Tibial nerve (tissue), 4 donors: ENCODE data around the gene EEPD1. TPM values are rescaled to one million over a fixed set of nuclear protein-coding genes. Genes with fewer than 3 reads are reported as not detected.

Experiments used
- DNase-seq, 2 donors: peaks; one replicate each; pipeline ENCODE4 v3.0.0-alpha.2; 2019; ENCODE audit warnings: low spot score in 2 of 2
- H3K27ac ChIP-seq, 4 donors: fragments of 200-600 bp; sonication (generic) in 3 of 4; one replicate each; pipeline ENCODE4 v1.5.1; 2017 to 2019; ENCODE audit warnings: mild to moderate bottlenecking in 1 of 4
- H3K27me3 ChIP-seq, 2 donors: fragments of 200-600 bp; sonication (generic) in 1 of 2; one replicate each; pipeline versions ENCODE4 v1.5.1 to v1.6.0; 2017 to 2019
- H3K36me3 ChIP-seq, 3 donors: fragments of 200-600 bp; sonication (generic); one replicate each; pipeline ENCODE4 v1.5.1; 2018 to 2019
- H3K4me1 ChIP-seq, 4 donors: fragments of 200-600 bp; sonication (generic) in 3 of 4; one replicate each; pipeline ENCODE4 v1.5.1; 2017 to 2019
- H3K4me3 ChIP-seq, 4 donors: fragments of 200-600 bp; sonication (generic) in 3 of 4; one replicate each; pipeline ENCODE4 v1.5.1; 2017 to 2019; ENCODE audit warnings: mild to moderate bottlenecking in 1 of 4, moderate library complexity in 1 of 4
- H3K9me3 ChIP-seq, 4 donors: fragments of 200-600 bp; sonication (generic) in 3 of 4; one replicate each; pipeline ENCODE4 v1.5.1; 2017 to 2019
- CTCF ChIP-seq, 5 experiments: fragments of 200-600 bp in 3 of 5; fragments of 450-650 bp in 2 of 5; sonication (generic) in 3 of 5; IDR thresholded peaks; one replicate each; pipeline ENCODE4 v1.5.1; 2016 to 2019; ENCODE audit warnings: antibody characterized with exemption in 5 of 5, mild to moderate bottlenecking in 3 of 5, moderate library complexity in 2 of 5
- EP300 ChIP-seq, 2 donors: sonication (generic); formaldehyde crosslinking; IDR thresholded peaks; one replicate each; pipeline ENCODE4 v1.6.1; 2017; ENCODE audit warnings: antibody characterized with exemption in 2 of 2, mild to moderate bottlenecking in 1 of 2
- POLR2A ChIP-seq, 2 donors: fragments of 450-650 bp; IDR thresholded peaks; one replicate each; pipeline ENCODE4 v1.6.1; 2017; ENCODE audit warnings: antibody characterized with exemption in 2 of 2, mild to moderate bottlenecking in 2 of 2, moderate library complexity in 2 of 2
- WGBS, 2 donors: methylation state at CpG; one replicate each; pipeline ENCODE4 v1.1.5; 2018; 5-methylcytosine and 5-hydroxymethylcytosine counted together
- total RNA-seq, 4 donors: library from RNA; depleted of rRNA; stranded (reverse); fragments of >200 nt; gene quantifications; one replicate each; pipeline ENCODE4 v1.1.0, GENCODE V29; 2016

The EEPD1 gene
- total RNA-seq, 4 donors from 2014 or later: 9.0 to 18.0 (median 16.5) TPM

DNA sequence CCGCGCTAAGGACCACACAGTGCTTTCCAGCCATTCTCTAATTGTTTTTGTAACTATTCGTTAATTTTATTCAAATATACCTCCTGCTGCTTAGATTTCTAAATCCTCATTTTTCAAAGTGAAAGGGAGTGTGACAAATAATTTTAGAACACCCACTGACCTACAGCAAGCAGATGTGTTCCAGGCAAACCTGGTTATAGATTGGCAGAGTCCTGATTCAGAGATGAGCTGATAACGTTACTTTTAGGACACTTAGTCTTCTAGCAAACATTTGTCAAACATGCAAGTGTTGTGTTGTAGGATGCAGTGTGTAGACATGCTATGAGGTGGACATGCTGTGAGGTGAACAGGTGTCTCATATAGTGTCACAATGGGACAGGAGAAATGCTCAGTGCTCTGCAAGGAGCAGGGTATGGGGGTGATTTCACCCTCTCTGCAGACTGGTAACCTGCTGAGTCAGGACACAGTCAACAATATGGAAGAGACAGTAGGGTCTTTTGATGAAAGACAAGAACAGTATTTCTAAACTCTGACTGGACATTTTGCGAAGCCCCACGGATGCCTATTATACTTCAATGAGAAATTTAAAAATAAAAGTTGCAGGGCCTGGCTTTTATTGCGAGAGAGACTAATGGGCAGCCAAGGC, 144.4 kb downstream of the EEPD1 start:
- H3K27ac ChIP-seq: no peak overlapping the region
- no peak overlapping the region for H3K4me3 ChIP-seq
- WGBS, 2 donors: 87 to 91% methylated on average over 7 of the region's 7 CpGs
- TF ChIP-seq POLR2A (IDR thresholded peaks at IDR 0.05) (no peak), CTCF (IDR thresholded peaks at IDR 0.05) (no peak), EP300 (IDR thresholded peaks at IDR 0.05) (no peak)
- no peaks in the 10 kb centered on the region for H3K27me3 ChIP-seq
- peaks cover 0 to 24% (median 5%) of the 10 kb centered on the region in 4 donors for H3K4me1 ChIP-seq
- DNase-seq: no peak
- peaks cover 0 to 6% (median 0%) of the 10 kb centered on the region in 3 donors for H3K36me3 ChIP-seq
- H3K9me3 ChIP-seq: no peaks in the 10 kb centered on the region

GRCh38 chr7:36298106-36298505, 145.1 kb downstream of the EEPD1 start:
- DNase-seq: no peak
- no peak for TF ChIP-seq CTCF (IDR thresholded peaks at IDR 0.05)
- no peak for TF ChIP-seq POLR2A (IDR thresholded peaks at IDR 0.05)
- TF ChIP-seq EP300 (IDR thresholded peaks at IDR 0.05): no peak
- 60 to 68% methylated on average over 4 of the region's 4 CpGs for WGBS, 2 donors
- H3K27ac ChIP-seq: no peak overlapping the region
- H3K9me3 ChIP-seq: no peaks in the 10 kb centered on the region
- no peaks in the 10 kb centered on the region for H3K27me3 ChIP-seq
- H3K36me3 ChIP-seq: peaks cover 0 to 6% (median 0%) of the 10 kb centered on the region in 3 donors
- no peak overlapping the region for H3K4me3 ChIP-seq
- H3K4me1 ChIP-seq: peaks cover 0 to 25% (median 5%) of the 10 kb centered on the region in 4 donors

DNA sequence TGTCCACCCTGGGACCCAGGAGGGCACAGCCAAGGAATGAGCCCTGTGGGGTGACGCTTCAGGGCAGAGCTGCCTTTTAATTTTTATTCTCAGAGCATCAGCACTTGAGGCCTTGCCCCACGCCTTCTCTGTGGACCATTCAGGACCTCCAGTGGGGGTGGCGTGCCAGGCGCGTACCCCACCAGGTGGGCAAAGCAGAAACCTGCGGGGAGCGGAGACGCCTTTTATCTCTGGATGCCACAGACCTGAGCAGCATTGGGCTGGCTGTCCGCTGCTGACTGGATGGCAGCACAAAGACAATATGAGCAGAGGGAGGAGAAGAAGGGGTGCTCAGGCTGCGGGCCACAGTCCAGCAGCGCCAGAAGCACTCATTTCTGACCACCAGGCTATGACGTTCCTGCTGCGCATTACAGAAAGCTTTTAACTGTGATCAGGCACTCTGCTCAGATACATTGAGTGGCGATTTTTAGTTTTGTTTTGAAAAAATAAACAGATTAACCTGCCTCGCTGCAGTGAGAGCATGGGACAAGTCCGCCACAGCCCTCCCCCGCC, 146.2 kb downstream of the EEPD1 start:
- 91 to 92% methylated on average over 16 to 17 of the region's 17 CpGs for WGBS, 2 donors
- Histone ChIP-seq H3K36me3 (peaks cover 0 to 6% (median 0%) of the 10 kb centered on the region in 3 donors), H3K4me1 (peaks cover 0 to 37% (median 15%) of the 10 kb centered on the region in 4 donors), H3K27me3 (no peaks in the 10 kb centered on the region), H3K9me3 (no peaks in the 10 kb centered on the region), H3K4me3 (no peak overlapping the region), H3K27ac (no peak overlapping the region)
- TF ChIP-seq EP300 (IDR thresholded peaks at IDR 0.05) (no peak), CTCF (IDR thresholded peaks at IDR 0.05) (no peak), POLR2A (IDR thresholded peaks at IDR 0.05) (no peak)
- no peak for DNase-seq

GRCh38 chr7:36299823-36300341, 146.8 kb downstream of the EEPD1 start:
- no peaks in the 10 kb centered on the region for H3K9me3 ChIP-seq
- DNase-seq: no peak
- 84 to 88% methylated on average over 9 of the region's 9 CpGs for WGBS, 2 donors
- no peak overlapping the region for H3K27ac ChIP-seq
- no peak overlapping the region for H3K4me3 ChIP-seq
- H3K27me3 ChIP-seq: no peaks in the 10 kb centered on the region
- H3K36me3 ChIP-seq: peaks cover 0 to 6% (median 0%) of the 10 kb centered on the region in 3 donors
- peaks cover 0 to 43% (median 20%) of the 10 kb centered on the region in 4 donors for H3K4me1 ChIP-seq
- TF ChIP-seq EP300 (IDR thresholded peaks at IDR 0.05) (no peak), POLR2A (IDR thresholded peaks at IDR 0.05) (no peak)

GRCh38 chr7:36300696-36301350, 147.8 kb downstream of the EEPD1 start:
- DNase-seq: no peak

More at GRCh38 chr7:36300696-36301350, 147.8 kb downstream of the EEPD1 start:
- TF ChIP-seq CTCF (IDR thresholded peaks at IDR 0.05) (no peak), POLR2A (IDR thresholded peaks at IDR 0.05) (no peak), EP300 (IDR thresholded peaks at IDR 0.05) (no peak)
- Histone ChIP-seq H3K27me3 (no peaks in the 10 kb centered on the region), H3K27ac (peak overlapping the region in 2 of 4 donors; percentile 2 to 54), H3K9me3 (no peaks in the 10 kb centered on the region), H3K36me3 (peaks cover 0 to 6% (median 0%) of the 10 kb centered on the region in 3 donors), H3K4me3 (no peak overlapping the region), H3K4me1 (peaks cover 0 to 46% (median 20%) of the 10 kb centered on the region in 4 donors)
- WGBS, 2 donors: 60 to 65% methylated on average over 9 of the region's 9 CpGs
